HCT116 (cell line): ENCODE measurements around the gene PTTG1IP.

Experiments
- EZH2 ChIP-seq: fragments of 200-600 bp; sonication (generic); IDR thresholded peaks from 2 replicates; pipeline ENCODE4 v1.6.1; 2017; ENCODE audit warnings: antibody characterized with exemption, mixed run types
- POLR2AphosphoS5 ChIP-seq: IDR thresholded peaks from 2 replicates; pipeline ENCODE4 v1.6.1; 2011; ENCODE audit warnings: mild to moderate bottlenecking, low read depth, low read length, moderate library complexity
- TF ChIP-seq, protein P1 (sequence below), 3 experiments: fragments of 200-600 bp in 1 of 3; sonication (generic) in 1 of 3; IDR thresholded peaks in 2 of 3; conservative IDR thresholded peaks in 1 of 3; 2 replicates each; pipeline ENCODE4 v1.5.1; 2012 to 2017; ENCODE audit warnings: low read depth in 2 of 3, low read length in 2 of 3, antibody characterized with exemption in 1 of 3, borderline replicate concordance in 1 of 3, control low read depth in 1 of 3, mild to moderate bottlenecking in 1 of 3, mixed read lengths in 1 of 3, mixed run types in 1 of 3, moderate library complexity in 1 of 3; ENCODE audit not compliant: insufficient read depth in 1 of 3
- TF ChIP-seq, protein P2 (sequence below): IDR thresholded peaks from 2 replicates; pipeline ENCODE4 v1.6.1; 2012

DNA sequence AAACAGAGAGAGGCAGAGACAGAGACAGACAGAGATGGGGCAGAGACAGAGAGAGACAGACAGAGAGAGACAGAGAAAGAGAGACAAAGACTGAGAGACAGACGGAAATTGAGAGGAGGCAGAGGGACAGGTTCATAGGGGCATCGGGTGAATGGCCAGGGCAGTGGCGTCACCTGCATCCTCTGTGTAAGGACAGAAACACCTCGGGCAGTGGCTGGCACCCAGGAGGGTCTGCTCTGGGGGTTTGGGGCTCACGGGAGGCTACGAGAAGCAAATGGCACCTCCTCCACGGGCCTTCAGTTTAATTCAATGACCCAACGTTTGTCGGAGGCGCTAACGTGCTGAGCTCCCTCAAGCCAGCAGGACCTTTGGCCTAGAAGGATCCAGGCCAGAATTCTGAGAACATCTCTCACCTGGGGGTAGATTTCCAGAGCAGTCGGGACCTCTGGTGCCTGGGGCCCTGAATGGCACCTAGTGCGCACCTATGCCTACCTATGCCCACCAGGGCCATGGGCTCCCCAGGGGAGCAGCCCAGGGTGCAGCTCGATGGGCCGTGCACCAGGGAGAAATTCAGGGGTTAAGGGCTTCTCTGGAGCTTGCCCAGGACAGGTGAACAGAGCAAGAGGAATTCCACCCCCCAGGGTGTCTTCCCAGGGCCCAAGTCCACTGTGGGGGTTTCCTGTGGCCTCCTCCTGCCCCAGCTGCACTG lies 20.6 kb upstream of the PTTG1IP start:
- TF ChIP-seq, protein P1, sequence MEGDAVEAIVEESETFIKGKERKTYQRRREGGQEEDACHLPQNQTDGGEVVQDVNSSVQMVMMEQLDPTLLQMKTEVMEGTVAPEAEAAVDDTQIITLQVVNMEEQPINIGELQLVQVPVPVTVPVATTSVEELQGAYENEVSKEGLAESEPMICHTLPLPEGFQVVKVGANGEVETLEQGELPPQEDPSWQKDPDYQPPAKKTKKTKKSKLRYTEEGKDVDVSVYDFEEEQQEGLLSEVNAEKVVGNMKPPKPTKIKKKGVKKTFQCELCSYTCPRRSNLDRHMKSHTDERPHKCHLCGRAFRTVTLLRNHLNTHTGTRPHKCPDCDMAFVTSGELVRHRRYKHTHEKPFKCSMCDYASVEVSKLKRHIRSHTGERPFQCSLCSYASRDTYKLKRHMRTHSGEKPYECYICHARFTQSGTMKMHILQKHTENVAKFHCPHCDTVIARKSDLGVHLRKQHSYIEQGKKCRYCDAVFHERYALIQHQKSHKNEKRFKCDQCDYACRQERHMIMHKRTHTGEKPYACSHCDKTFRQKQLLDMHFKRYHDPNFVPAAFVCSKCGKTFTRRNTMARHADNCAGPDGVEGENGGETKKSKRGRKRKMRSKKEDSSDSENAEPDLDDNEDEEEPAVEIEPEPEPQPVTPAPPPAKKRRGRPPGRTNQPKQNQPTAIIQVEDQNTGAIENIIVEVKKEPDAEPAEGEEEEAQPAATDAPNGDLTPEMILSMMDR (IDR thresholded peaks at IDR 0.05 in 2 of 3, conservative IDR thresholded peaks at IDR 0.05 in 1 of 3; ENCODE audit: borderline replicate concordance in 1 of 3, insufficient read depth in 1 of 3, low read depth in 2 of 3, low read length in 2 of 3) = no peak
- no peak for TF ChIP-seq EZH2
- TF ChIP-seq, protein P2, sequence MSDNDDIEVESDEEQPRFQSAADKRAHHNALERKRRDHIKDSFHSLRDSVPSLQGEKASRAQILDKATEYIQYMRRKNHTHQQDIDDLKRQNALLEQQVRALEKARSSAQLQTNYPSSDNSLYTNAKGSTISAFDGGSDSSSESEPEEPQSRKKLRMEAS = no peak
- TF ChIP-seq POLR2AphosphoS5 = no peak
